Hepatocyte (in vitro differentiated cells): ENCODE measurements around the gene CUX1.

Source experiments
- CTCF ChIP-seq: fragments of 200-600 bp; sonication (generic); IDR thresholded peaks from 2 replicates; pipeline ENCODE4 v1.5.1; 2016; ENCODE audit warnings: antibody characterized with exemption, mild to moderate bottlenecking; ENCODE audit not compliant: poor library complexity
- EZH2phosphoT487 ChIP-seq: fragments of 200-600 bp; sonication (generic); IDR thresholded peaks from one replicate; pipeline ENCODE4 v1.6.1; 2018; ENCODE audit warnings: antibody characterized with exemption, mild to moderate bottlenecking, low read depth, moderate library complexity; ENCODE audit not compliant: unreplicated experiment, severe bottlenecking

DNA sequence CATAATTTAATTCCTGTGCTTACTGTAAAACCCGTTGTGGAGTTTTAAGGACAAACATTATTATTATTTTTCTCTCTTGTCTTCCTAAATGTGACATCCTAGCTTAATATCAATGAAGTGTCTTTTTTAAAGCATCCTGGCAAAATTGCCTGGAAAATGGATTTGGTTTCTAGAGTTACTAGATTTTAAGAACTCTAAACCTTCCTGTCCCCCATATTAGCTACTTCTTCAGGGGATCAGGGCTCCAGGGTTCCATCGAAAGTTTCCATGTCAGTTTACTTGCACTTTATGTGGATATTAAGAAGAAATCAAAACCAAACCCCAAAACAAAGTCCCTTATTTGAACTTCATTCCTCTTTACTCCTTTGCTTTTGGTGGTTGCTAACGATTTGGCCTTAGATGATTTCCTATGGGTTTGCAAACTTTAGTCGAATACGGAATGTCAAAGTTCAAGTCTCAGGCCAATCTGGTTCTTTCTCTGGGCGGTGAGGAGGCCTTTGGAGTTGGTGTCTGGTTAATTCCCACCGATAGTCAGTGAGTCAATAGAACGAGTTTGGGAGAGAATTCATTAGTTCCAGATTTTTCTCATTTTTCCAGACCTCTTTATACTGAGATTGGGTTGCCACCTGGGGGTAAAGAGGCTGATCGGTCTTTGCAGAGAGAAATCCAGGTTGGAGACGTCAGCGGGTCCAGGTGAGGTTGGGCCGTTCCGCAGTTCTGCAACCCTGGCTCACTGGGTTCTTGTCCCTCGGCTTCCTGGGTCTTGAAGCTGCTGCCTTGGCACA is 1.1 kb downstream of the CUX1 start:
- no peak for TF ChIP-seq CTCF
- TF ChIP-seq EZH2phosphoT487, result no peak
